Measurements from ENCODE around the gene LEKR1.
A peak's percentile ranks its signal among the peaks of the same experiment; 100 is the strongest.

The LEKR1 gene

DNA sequence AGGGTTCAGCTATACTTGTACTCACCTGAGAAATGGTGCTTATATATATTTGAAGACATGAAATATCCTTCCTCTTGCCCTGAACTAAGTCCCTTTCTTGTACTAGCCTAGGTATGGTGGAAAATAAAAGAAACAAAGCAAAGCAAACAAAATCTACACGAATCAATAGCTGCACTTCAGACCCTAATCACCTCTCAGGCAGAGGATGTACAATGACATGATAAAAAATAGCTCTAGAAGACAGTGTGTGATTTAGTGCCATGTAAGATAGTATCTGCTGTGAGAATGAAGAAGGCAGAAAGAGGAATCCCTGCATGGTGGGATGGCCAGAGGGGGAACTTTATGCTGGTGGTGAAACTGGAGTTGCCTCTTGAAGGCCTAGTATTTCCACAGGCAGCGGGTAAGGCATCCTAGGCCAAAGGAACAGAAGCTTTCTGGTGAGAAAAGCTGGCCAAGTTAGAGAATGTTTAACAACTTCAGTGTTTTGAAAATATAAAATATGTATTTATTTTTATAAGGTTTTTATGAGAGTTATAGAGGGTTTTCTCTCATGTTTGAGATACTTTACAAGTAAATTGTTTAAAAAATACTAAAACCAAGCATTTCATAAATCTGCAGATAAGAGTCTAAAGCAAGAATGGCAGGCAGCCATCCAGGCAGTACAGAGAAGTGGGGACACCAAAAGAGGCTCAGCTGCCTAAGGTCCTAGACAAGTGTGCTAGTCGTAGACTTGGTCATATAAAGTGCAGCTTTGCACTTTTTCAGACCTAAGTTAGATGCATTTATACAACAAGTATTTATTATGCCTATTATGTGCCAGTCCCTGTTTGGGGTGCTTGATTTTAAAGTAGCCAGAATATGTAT is 14.9 kb downstream of the LEKR1 start:
- H3K27ac ChIP-seq: no peak overlapping the region
- TF ChIP-seq ZFX (IDR thresholded peaks at IDR 0.05): no peak
- TF ChIP-seq, protein P1, sequence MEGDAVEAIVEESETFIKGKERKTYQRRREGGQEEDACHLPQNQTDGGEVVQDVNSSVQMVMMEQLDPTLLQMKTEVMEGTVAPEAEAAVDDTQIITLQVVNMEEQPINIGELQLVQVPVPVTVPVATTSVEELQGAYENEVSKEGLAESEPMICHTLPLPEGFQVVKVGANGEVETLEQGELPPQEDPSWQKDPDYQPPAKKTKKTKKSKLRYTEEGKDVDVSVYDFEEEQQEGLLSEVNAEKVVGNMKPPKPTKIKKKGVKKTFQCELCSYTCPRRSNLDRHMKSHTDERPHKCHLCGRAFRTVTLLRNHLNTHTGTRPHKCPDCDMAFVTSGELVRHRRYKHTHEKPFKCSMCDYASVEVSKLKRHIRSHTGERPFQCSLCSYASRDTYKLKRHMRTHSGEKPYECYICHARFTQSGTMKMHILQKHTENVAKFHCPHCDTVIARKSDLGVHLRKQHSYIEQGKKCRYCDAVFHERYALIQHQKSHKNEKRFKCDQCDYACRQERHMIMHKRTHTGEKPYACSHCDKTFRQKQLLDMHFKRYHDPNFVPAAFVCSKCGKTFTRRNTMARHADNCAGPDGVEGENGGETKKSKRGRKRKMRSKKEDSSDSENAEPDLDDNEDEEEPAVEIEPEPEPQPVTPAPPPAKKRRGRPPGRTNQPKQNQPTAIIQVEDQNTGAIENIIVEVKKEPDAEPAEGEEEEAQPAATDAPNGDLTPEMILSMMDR (conservative IDR thresholded peaks at IDR 0.05): no peak

DNA sequence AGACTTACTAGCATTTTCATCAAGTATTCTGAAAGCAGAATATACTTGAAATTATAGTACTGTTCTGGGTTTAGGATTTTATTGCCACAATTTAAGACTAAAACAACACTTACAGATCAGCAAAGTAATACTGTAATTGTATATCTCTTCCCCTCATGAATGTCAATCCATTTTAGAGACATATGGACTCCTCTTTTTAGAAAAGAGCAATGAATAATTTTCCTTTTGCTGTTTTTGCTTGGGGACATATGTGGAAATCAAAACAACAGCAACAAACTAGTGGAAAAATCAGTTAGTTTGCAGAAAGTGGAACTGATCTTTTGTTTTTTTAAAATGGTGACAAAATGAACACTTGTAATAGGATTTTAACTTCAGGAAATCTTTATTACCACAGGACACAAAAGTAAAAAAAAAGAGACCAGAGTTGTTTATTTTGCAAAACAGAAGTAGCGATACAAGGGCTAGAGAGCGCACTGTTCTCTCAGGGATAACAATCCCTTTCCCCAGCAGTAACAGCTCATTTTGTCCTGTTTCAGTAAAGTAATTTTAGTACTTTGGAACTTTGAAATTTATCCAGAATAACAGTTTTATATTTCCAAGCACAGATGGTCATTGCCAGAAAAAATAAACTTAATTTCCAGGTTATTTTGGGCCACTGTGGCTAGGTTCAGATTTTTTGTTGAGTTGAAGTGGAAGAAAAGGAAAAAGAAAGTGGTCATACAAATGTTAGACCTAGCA is 17.1 kb downstream of the LEKR1 start:
- no peak for TF ChIP-seq ZFX (IDR thresholded peaks at IDR 0.05)
- TF ChIP-seq, protein P1 (conservative IDR thresholded peaks at IDR 0.05): 0 out of 2 replicates have a peak, but pooled peaks have one; percentile 1
- H3K27ac ChIP-seq: no peak overlapping the region

DNA sequence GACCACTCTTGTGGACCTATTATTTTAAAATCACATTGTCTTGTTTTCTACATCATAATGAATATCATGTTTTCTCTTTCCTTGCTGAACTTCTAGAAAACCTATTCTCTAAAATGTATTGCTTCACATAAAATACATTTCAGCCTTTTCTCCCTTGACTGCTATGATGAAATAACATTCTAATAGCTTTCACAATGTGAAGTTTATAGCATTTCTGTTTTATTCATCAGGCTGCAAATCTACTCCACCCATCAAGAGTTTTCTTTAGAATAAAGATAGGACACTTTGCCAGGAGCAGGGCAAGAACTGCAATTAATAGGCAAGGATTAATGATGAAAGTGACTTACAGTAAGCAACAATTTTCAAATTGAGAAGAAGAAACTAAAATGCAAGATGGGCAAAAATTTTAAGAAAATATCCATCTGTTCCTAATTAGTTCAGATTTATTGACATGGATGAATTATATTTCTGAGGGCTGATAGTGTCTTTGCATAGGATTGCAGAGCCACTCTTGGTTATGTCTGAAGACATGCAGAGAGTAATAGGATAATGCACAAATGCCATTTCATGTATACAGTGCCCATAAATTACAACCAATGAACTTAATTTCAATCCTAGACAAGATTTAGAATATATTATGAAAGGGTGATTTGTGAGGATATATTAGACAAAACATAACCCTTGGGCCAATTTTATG is 21.7 kb downstream of the LEKR1 start:
- TF ChIP-seq ZFX (IDR thresholded peaks at IDR 0.05): no peak
- TF ChIP-seq, protein P1 (conservative IDR thresholded peaks at IDR 0.05): no peak
- no peak overlapping the region for H3K27ac ChIP-seq

DNA sequence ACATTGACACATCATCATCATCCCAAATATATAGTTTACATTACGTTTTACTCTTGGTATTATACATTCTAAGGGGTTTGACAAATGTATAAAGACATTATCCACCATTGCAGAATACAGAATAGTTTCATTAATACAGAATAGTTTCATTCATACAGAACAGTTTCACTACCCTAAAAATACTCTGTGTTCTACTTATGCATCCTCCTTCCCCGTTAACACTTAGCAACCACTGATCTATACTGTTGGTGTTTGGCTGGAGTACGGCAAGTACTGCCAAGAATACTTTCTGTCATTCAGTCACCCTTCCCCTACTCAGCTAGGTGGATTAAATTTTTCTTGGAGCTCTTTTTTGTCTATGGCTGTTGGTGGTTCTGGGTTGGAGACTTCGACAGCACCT is 33.4 kb downstream of the LEKR1 start:
- TF ChIP-seq, protein P1 (conservative IDR thresholded peaks at IDR 0.05): no peak
- no peak for TF ChIP-seq ZFX (IDR thresholded peaks at IDR 0.05)
- no peak overlapping the region for H3K27ac ChIP-seq

DNA sequence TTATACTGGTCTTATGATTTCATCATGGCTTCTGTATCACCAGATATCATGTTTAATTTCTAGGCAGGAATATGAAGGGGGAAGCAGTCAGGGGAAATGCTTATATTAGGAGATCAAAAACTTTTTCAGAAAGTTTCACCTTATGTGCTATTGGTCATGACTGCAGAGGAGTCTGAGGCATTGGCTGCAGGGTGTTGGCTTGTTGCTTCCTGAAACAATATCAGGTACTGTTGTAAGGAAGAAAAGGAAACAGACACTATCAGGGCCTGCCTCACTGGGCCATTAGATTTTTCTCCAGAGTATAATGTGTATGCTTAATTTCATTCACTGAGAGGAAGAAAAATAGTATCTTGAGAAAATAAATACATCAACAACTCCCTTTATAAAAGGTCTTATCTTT is 34.7 kb downstream of the LEKR1 start:
- no peak for TF ChIP-seq ZFX (IDR thresholded peaks at IDR 0.05)
- TF ChIP-seq, protein P1 (conservative IDR thresholded peaks at IDR 0.05): no peak

GRCh38 chr3:156862338-156862737 is 36.2 kb downstream of the LEKR1 start:
- no peak for TF ChIP-seq ZFX (IDR thresholded peaks at IDR 0.05)
- TF ChIP-seq, protein P1 (conservative IDR thresholded peaks at IDR 0.05): no peak

More for the DNA sequence above, 34.7 kb downstream of the LEKR1 start:
- no peak overlapping the region for H3K27ac ChIP-seq

More at GRCh38 chr3:156862338-156862737, 36.2 kb downstream of the LEKR1 start:
- H3K27ac ChIP-seq: no peak overlapping the region
